CD14-positive monocyte (primary cell): ENCODE data around the gene CARMIL1. TPM values are rescaled to one million over a fixed set of nuclear protein-coding genes. Genes with fewer than 3 reads are reported as not detected.

ENCODE experiments used
- DNase-seq, 3 donors: peaks; one replicate each; pipeline ENCODE4 v3.0.0-alpha.2; 2011 to 2022
- H2AFZ ChIP-seq: 2 replicates; pipeline ENCODE4 v1.6.0; 2012; ENCODE audit warnings: mild to moderate bottlenecking, low read depth, low read length, inconsistent platforms; ENCODE audit not compliant: insufficient read depth, poor library complexity, severe bottlenecking
- H3K27ac ChIP-seq, 2 donors: 1 replicate in 1 of 2; 2 replicates in 1 of 2; pipeline ENCODE4 v1.5.1; 2012 to 2013; ENCODE audit warnings: low read length in 2 of 2, control low read depth in 1 of 2, inconsistent platforms in 1 of 2, low read depth in 1 of 2, mild to moderate bottlenecking in 1 of 2
- H3K27me3 ChIP-seq, 2 donors: one replicate each; pipeline versions ENCODE4 v1.6.0 to v1.6.1; 2011 to 2013; ENCODE audit warnings: low read length in 2 of 2; ENCODE audit not compliant: control insufficient read depth in 2 of 2, insufficient read depth in 2 of 2
- H3K36me3 ChIP-seq, 2 donors: replicated peaks in 1 of 2; 1 replicate in 1 of 2; 2 replicates in 1 of 2; pipeline versions ENCODE4 v1.5.1 to v1.6.1; 2012 to 2013; ENCODE audit warnings: low read length in 2 of 2, control low read depth in 1 of 2, inconsistent platforms in 1 of 2, mild to moderate bottlenecking in 1 of 2; ENCODE audit not compliant: insufficient read depth in 2 of 2, control insufficient read depth in 1 of 2
- H3K4me1 ChIP-seq, 2 donors: 1 replicate in 1 of 2; 2 replicates in 1 of 2; pipeline versions ENCODE4 v1.5.1 to v1.6.1; 2012 to 2013; ENCODE audit warnings: low read length in 2 of 2, control low read depth in 1 of 2, inconsistent platforms in 1 of 2, mild to moderate bottlenecking in 1 of 2, moderate library complexity in 1 of 2; ENCODE audit not compliant: insufficient read depth in 2 of 2, control insufficient read depth in 1 of 2
- H3K4me2 ChIP-seq: replicated peaks from 2 replicates; pipeline ENCODE3; 2012; ENCODE audit warnings: low read length, moderate library complexity, mild to moderate bottlenecking; ENCODE audit not compliant: poor library complexity, severe bottlenecking; ENCODE audit errors: extremely low read depth
- H3K4me3 ChIP-seq, 3 experiments: fragments of 200-600 bp in 1 of 3; sonication (generic) in 1 of 3; replicated peaks in 1 of 3; 1 replicate in 2 of 3; 2 replicates in 1 of 3; pipeline ENCODE4 v1.5.1; 2011 to 2013; ENCODE audit warnings: low read length in 3 of 3, mild to moderate bottlenecking in 3 of 3, control low read depth in 2 of 3, low read depth in 2 of 3, inconsistent platforms in 1 of 3, moderate library complexity in 1 of 3
- H3K79me2 ChIP-seq: 2 replicates; pipeline ENCODE4 v1.6.0; 2012; ENCODE audit warnings: mild to moderate bottlenecking, control low read depth, inconsistent platforms, low read length, moderate library complexity; ENCODE audit not compliant: insufficient read depth
- H3K9ac ChIP-seq: 2 replicates; pipeline ENCODE4 v1.6.0; 2017; ENCODE audit warnings: low read length, mild to moderate bottlenecking; ENCODE audit not compliant: insufficient read depth, poor library complexity, severe bottlenecking
- H3K9me3 ChIP-seq, 2 donors: replicated peaks in 1 of 2; 1 replicate in 1 of 2; 2 replicates in 1 of 2; pipeline versions ENCODE4 v1.5.1 to v1.6.1; 2012 to 2013; ENCODE audit warnings: low read length in 2 of 2, control low read depth in 1 of 2; ENCODE audit not compliant: control insufficient read depth in 1 of 2, insufficient read depth in 1 of 2
- H4K20me1 ChIP-seq: 2 replicates; pipeline ENCODE4 v1.6.0; 2012; ENCODE audit warnings: mild to moderate bottlenecking, low read length, control low read depth, moderate library complexity; ENCODE audit not compliant: insufficient read depth
- H3K27ac Mint-ChIP-seq, 7 donors: one replicate each; pipeline ENCODE4 v1.8.0; 2020; ENCODE audit warnings: mild to moderate bottlenecking in 7 of 7, mixed read lengths in 7 of 7, moderate library complexity in 6 of 7, inconsistent platforms in 2 of 7
- H3K27me3 Mint-ChIP-seq, 3 donors: one replicate each; pipeline ENCODE4 v1.8.0; 2021 to 2022; ENCODE audit warnings: low read depth in 3 of 3, mild to moderate bottlenecking in 3 of 3, mixed read lengths in 3 of 3, moderate library complexity in 3 of 3, inconsistent platforms in 1 of 3
- H3K36me3 Mint-ChIP-seq, 2 donors: one replicate each; pipeline ENCODE4 v1.8.0; 2020; ENCODE audit warnings: mixed read lengths in 2 of 2, inconsistent platforms in 1 of 2, mild to moderate bottlenecking in 1 of 2
- H3K4me1 Mint-ChIP-seq: one replicate; pipeline ENCODE4 v1.8.0; 2020; ENCODE audit warnings: mild to moderate bottlenecking, mixed read lengths
- H3K4me3 Mint-ChIP-seq, 2 donors: one replicate each; pipeline ENCODE4 v1.8.0; 2020; ENCODE audit warnings: mild to moderate bottlenecking in 2 of 2, mixed read lengths in 2 of 2, moderate library complexity in 1 of 2
- H3K9me3 Mint-ChIP-seq, 7 donors: one replicate each; pipeline ENCODE4 v1.8.0; 2020 to 2022; ENCODE audit warnings: mixed read lengths in 7 of 7, mild to moderate bottlenecking in 6 of 7, moderate library complexity in 6 of 7, inconsistent platforms in 2 of 7
- WGBS: methylation state at CpG from one replicate; pipeline ENCODE4 v1.1.5; 2013; ENCODE audit warnings: missing lambda C conversion rate; ENCODE audit not compliant: insufficient coverage; 5-methylcytosine and 5-hydroxymethylcytosine counted together
- intact Hi-C, 2 donors: fragments of 100-400 bp; cut with micrococcal nuclease; formaldehyde crosslinking; loops; one replicate each; pipeline versions ENCODE4 v1.15.0 to v1.15.1; 2023
- polyA plus RNA-seq, 3 donors: library from polyadenylated mRNA; depleted of rRNA in 1 of 3; unstranded in 2 of 3; stranded (reverse) in 1 of 3; fragments of 300-500 nt in 2 of 3; fragments of >200 nt in 1 of 3; fragmentation: Illumina TruSeq in 2 of 3; gene quantifications; 1 replicate in 2 of 3; 2 replicates in 1 of 3; pipeline ENCODE4 v1.2.3, GENCODE V29; 2012 to 2021
- TF ChIP-seq, protein P1 (sequence below): fragments of 200-600 bp; IDR thresholded peaks from one replicate; pipeline ENCODE4 v1.8.0; 2022; ENCODE audit warnings: antibody characterized with exemption, mild to moderate bottlenecking

The CARMIL1 gene
- polyA plus RNA-seq, 3 donors = 0.30 to 0.49 (median 0.41) TPM

DNA sequence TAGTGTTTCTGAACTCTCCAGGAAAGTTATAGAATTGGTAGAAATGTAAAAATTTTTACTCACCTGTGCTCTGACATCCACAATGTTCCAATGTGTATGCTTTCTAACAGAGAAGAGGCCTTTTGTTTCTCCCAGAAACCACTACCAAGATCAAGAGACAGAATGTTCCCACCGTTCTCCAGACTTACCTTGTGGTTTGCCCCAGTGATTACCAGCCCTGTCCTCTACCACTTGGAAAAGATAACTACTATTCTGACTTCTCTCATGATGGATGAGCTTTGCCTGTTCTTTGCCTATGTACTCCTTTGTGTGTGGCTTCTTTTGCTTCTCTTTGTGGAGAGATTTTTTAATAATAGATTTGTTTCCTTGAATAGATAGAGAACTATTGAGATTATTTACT is 199.8 kb downstream of the CARMIL1 start:
- no peak overlapping the region for H3K4me3 ChIP-seq
- no peak for DNase-seq
- intact Hi-C loops = loop anchor here in 1 of 2 donors (10.0 kb wide), 1 partner anchor 74 kb away; no protein-coding TSS in a partner anchor
- Mint-ChIP-seq H3K36me3 (peaks cover 0 to 4% of the 10 kb centered on the region in 2 donors), H3K27me3 (peaks cover 0 to 2% (median 0%) of the 10 kb centered on the region in 3 donors), H3K27ac (no peak overlapping the region), H3K4me3 (no peak overlapping the region), H3K4me1 (peaks cover 18% of the 10 kb centered on the region), H3K9me3 (peaks cover 0 to 3% (median 0%) of the 10 kb centered on the region in 7 donors)
- H3K4me2 ChIP-seq = no peak overlapping the region
- no peak overlapping the region for H2AFZ ChIP-seq
- 60% methylated on average over 1 of the region's 1 CpG for WGBS
- H3K4me1 ChIP-seq = peaks cover 6 to 7% of the 10 kb centered on the region in 2 donors
- no peak overlapping the region for H3K27ac ChIP-seq
- no peaks in the 10 kb centered on the region for H3K9me3 ChIP-seq
- no peaks in the 10 kb centered on the region for H4K20me1 ChIP-seq
- H3K9ac ChIP-seq = no peak overlapping the region
- TF ChIP-seq, protein P1, sequence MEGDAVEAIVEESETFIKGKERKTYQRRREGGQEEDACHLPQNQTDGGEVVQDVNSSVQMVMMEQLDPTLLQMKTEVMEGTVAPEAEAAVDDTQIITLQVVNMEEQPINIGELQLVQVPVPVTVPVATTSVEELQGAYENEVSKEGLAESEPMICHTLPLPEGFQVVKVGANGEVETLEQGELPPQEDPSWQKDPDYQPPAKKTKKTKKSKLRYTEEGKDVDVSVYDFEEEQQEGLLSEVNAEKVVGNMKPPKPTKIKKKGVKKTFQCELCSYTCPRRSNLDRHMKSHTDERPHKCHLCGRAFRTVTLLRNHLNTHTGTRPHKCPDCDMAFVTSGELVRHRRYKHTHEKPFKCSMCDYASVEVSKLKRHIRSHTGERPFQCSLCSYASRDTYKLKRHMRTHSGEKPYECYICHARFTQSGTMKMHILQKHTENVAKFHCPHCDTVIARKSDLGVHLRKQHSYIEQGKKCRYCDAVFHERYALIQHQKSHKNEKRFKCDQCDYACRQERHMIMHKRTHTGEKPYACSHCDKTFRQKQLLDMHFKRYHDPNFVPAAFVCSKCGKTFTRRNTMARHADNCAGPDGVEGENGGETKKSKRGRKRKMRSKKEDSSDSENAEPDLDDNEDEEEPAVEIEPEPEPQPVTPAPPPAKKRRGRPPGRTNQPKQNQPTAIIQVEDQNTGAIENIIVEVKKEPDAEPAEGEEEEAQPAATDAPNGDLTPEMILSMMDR = no peak
- no peaks in the 10 kb centered on the region for H3K79me2 ChIP-seq
- no peaks in the 10 kb centered on the region for H3K36me3 ChIP-seq
- no peaks in the 10 kb centered on the region for H3K27me3 ChIP-seq

DNA sequence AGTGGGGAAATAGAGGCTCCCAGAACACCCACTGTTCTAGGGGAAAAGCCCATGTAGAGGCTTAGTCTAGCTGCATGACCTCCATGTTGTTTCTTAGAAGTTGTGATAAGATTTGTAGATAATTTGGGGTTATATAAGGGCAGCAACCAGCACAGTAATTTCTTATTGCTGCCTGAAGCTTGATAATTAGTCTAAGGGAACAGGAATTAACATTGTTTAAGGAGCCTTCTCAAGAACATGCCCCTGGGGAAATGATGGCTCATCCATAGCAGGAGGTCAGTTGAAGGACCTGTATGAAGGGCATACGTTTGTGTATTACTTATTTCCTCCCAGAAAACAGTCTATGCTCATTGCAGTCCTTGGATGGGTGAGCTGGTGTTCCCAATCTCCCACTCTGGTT is 202.1 kb downstream of the CARMIL1 start:
- no CpG with 5 or more reads among the region's 1 CpG for WGBS
- H3K4me1 ChIP-seq = no peaks in the 10 kb centered on the region
- peaks cover 0 to 2% (median 0%) of the 10 kb centered on the region in 3 donors for H3K27me3 Mint-ChIP-seq
- no peak overlapping the region for H3K9ac ChIP-seq
- no peaks in the 10 kb centered on the region for H3K9me3 Mint-ChIP-seq
- no peaks in the 10 kb centered on the region for H3K79me2 ChIP-seq
- H3K27ac Mint-ChIP-seq = no peak overlapping the region
- no peak overlapping the region for H3K4me3 Mint-ChIP-seq
- no peak overlapping the region for H2AFZ ChIP-seq
- H3K4me1 Mint-ChIP-seq = peaks cover 6% of the 10 kb centered on the region
- no peak for DNase-seq
- TF ChIP-seq, protein P1 = no peak
- no peaks in the 10 kb centered on the region for H3K27me3 ChIP-seq
- no peak overlapping the region for H3K4me3 ChIP-seq
- H3K36me3 ChIP-seq = no peaks in the 10 kb centered on the region
- no peaks in the 10 kb centered on the region for H3K9me3 ChIP-seq
- peaks cover 0 to 2% of the 10 kb centered on the region in 2 donors for H3K36me3 Mint-ChIP-seq
- H3K27ac ChIP-seq = no peak overlapping the region
- intact Hi-C loops = no loop called here
- no peak overlapping the region for H3K4me2 ChIP-seq
- H4K20me1 ChIP-seq = no peaks in the 10 kb centered on the region
